Tibial artery (tissue), 4 donors: Measurements from ENCODE around the gene ZNF521.

Experiments used
- DNase-seq, 2 donors: peaks; one replicate each; pipeline ENCODE4 v3.0.0-alpha.2; 2019
- H3K27ac ChIP-seq, 2 donors: fragments of 200-600 bp; sonication (generic) in 1 of 2; 1 replicate in 1 of 2; 2 replicates in 1 of 2; pipeline ENCODE4 v1.5.1; 2018 to 2019; ENCODE audit warnings: mild to moderate bottlenecking in 1 of 2
- H3K27me3 ChIP-seq, 2 donors: fragments of 200-600 bp; sonication (generic) in 1 of 2; one replicate each; pipeline versions ENCODE4 v1.5.1 to v1.6.0; 2016 to 2019
- H3K36me3 ChIP-seq, 3 donors: fragments of 200-600 bp; sonication (generic) in 2 of 3; one replicate each; pipeline ENCODE4 v1.5.1; 2016 to 2019; ENCODE audit warnings: mild to moderate bottlenecking in 2 of 3
- H3K4me1 ChIP-seq, 4 donors: fragments of 200-600 bp; sonication (generic) in 2 of 4; 1 replicate in 3 of 4; 2 replicates in 1 of 4; pipeline ENCODE4 v1.5.1; 2016 to 2019
- H3K4me3 ChIP-seq, 2 donors: fragments of 200-600 bp; sonication (generic) in 1 of 2; 1 replicate in 1 of 2; 2 replicates in 1 of 2; pipeline ENCODE4 v1.5.1; 2018 to 2019; ENCODE audit warnings: mild to moderate bottlenecking in 2 of 2
- H3K9me3 ChIP-seq, 3 donors: fragments of 200-600 bp; sonication (generic) in 1 of 3; one replicate each; pipeline ENCODE4 v1.5.1; 2016 to 2019
- CTCF ChIP-seq, 2 experiments: fragments of 200-600 bp in 1 of 2; fragments of 450-650 bp in 1 of 2; IDR thresholded peaks; one replicate each; pipeline ENCODE4 v1.5.1; 2017 to 2019; ENCODE audit warnings: antibody characterized with exemption in 2 of 2, mild to moderate bottlenecking in 1 of 2, moderate library complexity in 1 of 2
- intact Hi-C: fragments of 100-400 bp; cut with DNase I; formaldehyde crosslinking; loops from one replicate; pipeline ENCODE4 v1.15.0; 2023; ENCODE audit warnings: low total_unique reads

The ZNF521 gene

DNA sequence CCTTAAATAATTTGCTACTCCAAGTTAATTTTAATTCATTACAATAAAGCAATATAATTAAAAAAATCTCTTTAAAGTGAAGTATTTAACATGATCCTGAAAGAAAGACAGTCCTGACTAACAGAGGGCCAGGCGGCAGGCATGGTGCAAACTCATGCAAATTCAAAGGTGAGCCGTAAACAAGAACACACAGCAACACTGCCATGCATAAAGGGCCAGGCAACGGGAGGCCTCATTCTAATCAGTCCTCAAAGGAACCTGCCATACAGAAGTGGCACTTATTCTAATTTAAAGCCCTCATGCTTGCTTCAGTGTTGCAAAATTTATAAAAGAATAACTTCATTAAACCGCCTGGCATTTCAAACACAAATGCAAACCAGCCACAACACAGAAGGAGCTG is 277.0 kb downstream of the ZNF521 start:
- no peaks in the 10 kb centered on the region for H3K4me1 ChIP-seq
- intact Hi-C loops: no loop called here
- no peak for DNase-seq
- no peak for TF ChIP-seq CTCF (IDR thresholded peaks at IDR 0.05)
- H3K36me3 ChIP-seq: peaks cover 0 to 4% (median 0%) of the 10 kb centered on the region in 3 donors
- H3K27ac ChIP-seq: no peak overlapping the region
- H3K4me3 ChIP-seq: no peak overlapping the region
- H3K27me3 ChIP-seq: no peaks in the 10 kb centered on the region
- H3K9me3 ChIP-seq: no peaks in the 10 kb centered on the region

- Histone ChIP-seq H3K36me3 (no peaks in the 10 kb centered on the region), H3K4me3 (no peak overlapping the region), H3K27me3 (no peaks in the 10 kb centered on the region), H3K27ac (no peak overlapping the region), H3K4me1 (peaks cover 0 to 7% (median 2%) of the 10 kb centered on the region in 4 donors), H3K9me3 (no peaks in the 10 kb centered on the region)
- intact Hi-C loops: no loop called here
- TF ChIP-seq CTCF (IDR thresholded peaks at IDR 0.05): no peak
- no peak for DNase-seq
Measured at GRCh38 chr18:25072205-25072604, 279.8 kb downstream of the ZNF521 start.

GRCh38 chr18:25067275-25068025 is 284.5 kb downstream of the ZNF521 start:
- Histone ChIP-seq H3K4me3 (no peak overlapping the region), H3K27ac (no peak overlapping the region), H3K9me3 (no peaks in the 10 kb centered on the region), H3K36me3 (no peaks in the 10 kb centered on the region), H3K4me1 (peaks cover 0 to 8% (median 2%) of the 10 kb centered on the region in 4 donors), H3K27me3 (no peaks in the 10 kb centered on the region)
- TF ChIP-seq CTCF (IDR thresholded peaks at IDR 0.05): no peak
- no peak for DNase-seq
- intact Hi-C loops: no loop called here

DNA sequence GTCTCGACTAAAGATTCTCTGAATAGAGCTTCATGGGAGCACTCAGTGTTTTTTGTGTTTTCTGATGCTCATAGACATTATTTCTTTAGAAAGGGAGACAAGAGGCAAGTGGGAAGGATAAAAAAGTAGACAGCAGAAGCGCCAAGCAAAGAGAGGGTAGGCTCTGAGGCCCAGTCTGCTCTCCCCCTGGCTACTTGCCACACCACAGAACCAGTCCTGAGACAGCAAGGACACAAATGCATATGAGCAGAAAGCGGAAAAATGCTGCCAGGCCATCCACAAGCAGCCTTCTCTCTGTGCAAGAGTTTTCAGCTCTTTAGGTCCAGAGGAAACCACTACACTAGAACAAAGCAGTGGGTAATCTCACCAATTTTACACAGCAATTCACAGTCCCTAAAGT is 285.4 kb downstream of the ZNF521 start:
- no peaks in the 10 kb centered on the region for H3K9me3 ChIP-seq
- no peak overlapping the region for H3K27ac ChIP-seq
- no peak for DNase-seq
- no peak for TF ChIP-seq CTCF (IDR thresholded peaks at IDR 0.05)
- H3K36me3 ChIP-seq: no peaks in the 10 kb centered on the region
- H3K27me3 ChIP-seq: no peaks in the 10 kb centered on the region
- intact Hi-C loops: no loop called here
- H3K4me1 ChIP-seq: peaks cover 0 to 8% (median 2%) of the 10 kb centered on the region in 4 donors
- H3K4me3 ChIP-seq: no peak overlapping the region

- H3K27ac ChIP-seq: no peak overlapping the region
- intact Hi-C loops: no loop called here
- no peak for DNase-seq
- H3K4me1 ChIP-seq: peaks cover 0 to 7% (median 2%) of the 10 kb centered on the region in 4 donors
- H3K27me3 ChIP-seq: no peaks in the 10 kb centered on the region
- no peaks in the 10 kb centered on the region for H3K36me3 ChIP-seq
- no peaks in the 10 kb centered on the region for H3K9me3 ChIP-seq
- no peak overlapping the region for H3K4me3 ChIP-seq
- TF ChIP-seq CTCF (IDR thresholded peaks at IDR 0.05): no peak
Measured at GRCh38 chr18:25062720-25063119, 289.2 kb downstream of the ZNF521 start.
